ENCODE data around the gene OLA1.
A peak's percentile ranks its signal among the peaks of the same experiment; 100 is the strongest.

The OLA1 gene

GRCh38 chr2:174145827-174146226, 102.5 kb downstream of the OLA1 start:
- DNase-seq = peak; percentile 57
- in situ Hi-C loops (cut with MboI; ENCODE audit: low pct_unique_long_range_greater_than_20kb, low sequenced_read_pairs) = no loop called here

- in situ Hi-C loops (cut with MboI; ENCODE audit: low pct_unique_long_range_greater_than_20kb, low sequenced_read_pairs) = no loop called here
Measured at GRCh38 chr2:174142290-174142689, 106.0 kb downstream of the OLA1 start.

GRCh38 chr2:174138161-174138560, 110.2 kb downstream of the OLA1 start:
- in situ Hi-C loops (cut with MboI; ENCODE audit: low pct_unique_long_range_greater_than_20kb, low sequenced_read_pairs) = no loop called here
- no peak for DNase-seq

More at GRCh38 chr2:174142290-174142689, 106.0 kb downstream of the OLA1 start:
- DNase-seq = no peak

GRCh38 chr2:174135981-174136380, 112.4 kb downstream of the OLA1 start:
- in situ Hi-C loops (cut with MboI; ENCODE audit: low pct_unique_long_range_greater_than_20kb, low sequenced_read_pairs) = no loop called here
- DNase-seq = no peak

GRCh38 chr2:174125090-174125489, 123.2 kb downstream of the OLA1 start:
- in situ Hi-C loops (cut with MboI; ENCODE audit: low pct_unique_long_range_greater_than_20kb, low sequenced_read_pairs) = no loop called here
- DNase-seq = no peak

GRCh38 chr2:174124181-174124580, 124.2 kb downstream of the OLA1 start:
- DNase-seq = no peak

GRCh38 chr2:174122185-174122584, 126.1 kb downstream of the OLA1 start:
- no peak for DNase-seq
- in situ Hi-C loops (cut with MboI; ENCODE audit: low pct_unique_long_range_greater_than_20kb, low sequenced_read_pairs) = no loop called here

More at GRCh38 chr2:174124181-174124580, 124.2 kb downstream of the OLA1 start:
- in situ Hi-C loops (cut with MboI; ENCODE audit: low pct_unique_long_range_greater_than_20kb, low sequenced_read_pairs) = no loop called here

GRCh38 chr2:174121612-174122011, 126.7 kb downstream of the OLA1 start:
- in situ Hi-C loops (cut with MboI; ENCODE audit: low pct_unique_long_range_greater_than_20kb, low sequenced_read_pairs) = no loop called here
- DNase-seq = no peak

- in situ Hi-C loops (cut with MboI; ENCODE audit: low pct_unique_long_range_greater_than_20kb, low sequenced_read_pairs) = no loop called here
- no peak for DNase-seq
Measured at GRCh38 chr2:174121175-174121574, 127.2 kb downstream of the OLA1 start.

GRCh38 chr2:174120346-174120745, 128.0 kb downstream of the OLA1 start:
- in situ Hi-C loops (cut with MboI; ENCODE audit: low pct_unique_long_range_greater_than_20kb, low sequenced_read_pairs) = no loop called here
- no peak for DNase-seq

- DNase-seq = no peak
- in situ Hi-C loops (cut with MboI; ENCODE audit: low pct_unique_long_range_greater_than_20kb, low sequenced_read_pairs) = no loop called here
Measured at GRCh38 chr2:174117951-174118930, 130.1 kb downstream of the OLA1 start.

GRCh38 chr2:174112073-174112472, 136.3 kb downstream of the OLA1 start:
- DNase-seq = no peak
- in situ Hi-C loops (cut with MboI; ENCODE audit: low pct_unique_long_range_greater_than_20kb, low sequenced_read_pairs) = no loop called here

GRCh38 chr2:174108579-174108978, 139.8 kb downstream of the OLA1 start:
- no peak for DNase-seq
- in situ Hi-C loops (cut with MboI; ENCODE audit: low pct_unique_long_range_greater_than_20kb, low sequenced_read_pairs) = no loop called here

GRCh38 chr2:174106736-174107135, 141.6 kb downstream of the OLA1 start:
- no peak for DNase-seq
- in situ Hi-C loops (cut with MboI; ENCODE audit: low pct_unique_long_range_greater_than_20kb, low sequenced_read_pairs) = no loop called here

GRCh38 chr2:174094542-174094941, 153.8 kb downstream of the OLA1 start:
- no peak for DNase-seq
- in situ Hi-C loops (cut with MboI; ENCODE audit: low pct_unique_long_range_greater_than_20kb, low sequenced_read_pairs) = no loop called here

GRCh38 chr2:174090476-174090875, 157.9 kb downstream of the OLA1 start:
- no peak for DNase-seq
- in situ Hi-C loops (cut with MboI; ENCODE audit: low pct_unique_long_range_greater_than_20kb, low sequenced_read_pairs) = no loop called here

- in situ Hi-C loops (cut with MboI; ENCODE audit: low pct_unique_long_range_greater_than_20kb, low sequenced_read_pairs) = no loop called here
- DNase-seq = no peak
Measured at GRCh38 chr2:174088706-174089460, 159.4 kb downstream of the OLA1 start.

GRCh38 chr2:174086708-174087107, 161.6 kb downstream of the OLA1 start:
- in situ Hi-C loops (cut with MboI; ENCODE audit: low pct_unique_long_range_greater_than_20kb, low sequenced_read_pairs) = no loop called here
- no peak for DNase-seq

GRCh38 chr2:174085781-174086180, 162.6 kb downstream of the OLA1 start:
- no peak for DNase-seq
- in situ Hi-C loops (cut with MboI; ENCODE audit: low pct_unique_long_range_greater_than_20kb, low sequenced_read_pairs) = no loop called here

- in situ Hi-C loops (cut with MboI; ENCODE audit: low pct_unique_long_range_greater_than_20kb, low sequenced_read_pairs) = no loop called here
- no peak for DNase-seq
Measured at GRCh38 chr2:174083843-174084458, 164.4 kb downstream of the OLA1 start.
